BLaER1 (cell line): Measurements from ENCODE around the gene PSMF1.
"Not testable (repeated sequence)": the region's sequence is repeated elsewhere in the genome, so short reads cannot be mapped to it uniquely, and the experiment has no call there.

ENCODE experiments used
- H3K27ac ChIP-seq: shearing (Covaris generic); formaldehyde crosslinking; 2 replicates; pipeline ENCODE4 v1.8.1; 2022
- H3K27me3 ChIP-seq: shearing (Covaris generic); formaldehyde crosslinking; 2 replicates; pipeline ENCODE4 v1.8.1; 2022
- H3K36me3 ChIP-seq: shearing (Covaris generic); formaldehyde crosslinking; 2 replicates; pipeline ENCODE4 v1.8.1; 2022
- H3K4me1 ChIP-seq: shearing (Covaris generic); formaldehyde crosslinking; 2 replicates; pipeline ENCODE4 v1.8.1; 2022
- H3K4me2 ChIP-seq: shearing (Covaris generic); formaldehyde crosslinking; 2 replicates; pipeline ENCODE4 v1.8.1; 2022
- H3K4me3 ChIP-seq: shearing (Covaris generic); formaldehyde crosslinking; 2 replicates; pipeline ENCODE4 v1.8.1; 2022
- H3K9ac ChIP-seq: shearing (Covaris generic); formaldehyde crosslinking; 2 replicates; pipeline ENCODE4 v1.8.1; 2022
- H3K9me3 ChIP-seq: shearing (Covaris generic); formaldehyde crosslinking; 2 replicates; pipeline ENCODE4 v1.8.1; 2022
- H4K20me1 ChIP-seq: shearing (Covaris generic); formaldehyde crosslinking; 2 replicates; pipeline ENCODE4 v1.8.1; 2022
- Cebpa-rat ChIP-seq: shearing (Covaris generic); IDR thresholded peaks from 2 replicates; pipeline ENCODE4 v1.8.1; 2022

The PSMF1 gene

GRCh38 chr20:1207293-1207878, 89.0 kb downstream of the PSMF1 start:
- Histone ChIP-seq H3K27me3 (no peaks in the 10 kb centered on the region), H3K4me3 (no peak overlapping the region), H3K36me3 (no peaks in the 10 kb centered on the region), H4K20me1 (no peaks in the 10 kb centered on the region), H3K4me2 (no peak overlapping the region), H3K9me3 (no peaks in the 10 kb centered on the region), H3K9ac (no peak overlapping the region), H3K4me1 (no peaks in the 10 kb centered on the region), H3K27ac (no peak overlapping the region)
- no peak for TF ChIP-seq Cebpa-rat

GRCh38 chr20:1209447-1210387, 91.3 kb downstream of the PSMF1 start:
- Histone ChIP-seq H3K4me1 (no peaks in the 10 kb centered on the region), H3K4me2 (no peak overlapping the region), H3K27me3 (no peaks in the 10 kb centered on the region), H4K20me1 (no peaks in the 10 kb centered on the region), H3K9ac (no peak overlapping the region), H3K36me3 (no peaks in the 10 kb centered on the region), H3K9me3 (no peaks in the 10 kb centered on the region), H3K27ac (no peak overlapping the region), H3K4me3 (no peak overlapping the region)
- no peak for TF ChIP-seq Cebpa-rat

GRCh38 chr20:1210501-1210900, 92.1 kb downstream of the PSMF1 start:
- Histone ChIP-seq H4K20me1 (no peaks in the 10 kb centered on the region), H3K4me2 (no peak overlapping the region), H3K4me3 (no peak overlapping the region), H3K27me3 (no peaks in the 10 kb centered on the region), H3K4me1 (peaks cover 1% of the 10 kb centered on the region), H3K9me3 (no peaks in the 10 kb centered on the region), H3K36me3 (no peaks in the 10 kb centered on the region), H3K9ac (no peak overlapping the region), H3K27ac (no peak overlapping the region)
- TF ChIP-seq Cebpa-rat: no peak

GRCh38 chr20:1212023-1212422, 93.6 kb downstream of the PSMF1 start:
- no peak for TF ChIP-seq Cebpa-rat
- no peak overlapping the region for H3K9ac ChIP-seq
- peaks cover 9% of the 10 kb centered on the region for H3K4me1 ChIP-seq
- no peaks in the 10 kb centered on the region for H3K36me3 ChIP-seq
- H3K4me2 ChIP-seq: no peak overlapping the region
- H3K9me3 ChIP-seq: no peaks in the 10 kb centered on the region
- H3K27me3 ChIP-seq: no peaks in the 10 kb centered on the region
- H4K20me1 ChIP-seq: no peaks in the 10 kb centered on the region
- H3K4me3 ChIP-seq: no peak overlapping the region
- H3K27ac ChIP-seq: no peak overlapping the region

- no peak for TF ChIP-seq Cebpa-rat
- H3K4me3 ChIP-seq: no peak overlapping the region
Observed at GRCh38 chr20:1212607-1213396, 94.4 kb downstream of the PSMF1 start.

GRCh38 chr20:1214838-1215261, 96.4 kb downstream of the PSMF1 start:
- no peaks in the 10 kb centered on the region for H3K36me3 ChIP-seq
- TF ChIP-seq Cebpa-rat: no peak
- H3K27me3 ChIP-seq: no peaks in the 10 kb centered on the region
- H3K9me3 ChIP-seq: no peaks in the 10 kb centered on the region
- no peak overlapping the region for H3K27ac ChIP-seq
- H3K9ac ChIP-seq: no peak overlapping the region
- no peaks in the 10 kb centered on the region for H4K20me1 ChIP-seq
- peaks cover 9% of the 10 kb centered on the region for H3K4me1 ChIP-seq
- H3K4me3 ChIP-seq: no peak overlapping the region
- no peak overlapping the region for H3K4me2 ChIP-seq

More at GRCh38 chr20:1212607-1213396, 94.4 kb downstream of the PSMF1 start:
- no peak overlapping the region for H3K4me2 ChIP-seq
- H3K4me1 ChIP-seq: peaks cover 9% of the 10 kb centered on the region
- no peaks in the 10 kb centered on the region for H3K27me3 ChIP-seq
- H3K27ac ChIP-seq: no peak overlapping the region
- no peaks in the 10 kb centered on the region for H4K20me1 ChIP-seq
- no peaks in the 10 kb centered on the region for H3K9me3 ChIP-seq
- H3K36me3 ChIP-seq: no peaks in the 10 kb centered on the region
- no peak overlapping the region for H3K9ac ChIP-seq

GRCh38 chr20:1215386-1216170, 97.2 kb downstream of the PSMF1 start:
- Histone ChIP-seq H4K20me1 (no peaks in the 10 kb centered on the region), H3K9me3 (no peaks in the 10 kb centered on the region), H3K9ac (no peak overlapping the region), H3K27me3 (no peaks in the 10 kb centered on the region), H3K36me3 (no peaks in the 10 kb centered on the region), H3K4me1 (peaks cover 9% of the 10 kb centered on the region), H3K4me3 (no peak overlapping the region), H3K4me2 (peak overlapping the region; percentile 20; the same call in 1 of the 2 replicates), H3K27ac (no peak overlapping the region)
- TF ChIP-seq Cebpa-rat: no peak

- not testable (repeated sequence) for H3K9me3 ChIP-seq, H3K4me1 ChIP-seq, H3K27me3 ChIP-seq, H3K36me3 ChIP-seq, H4K20me1 ChIP-seq, H3K9ac ChIP-seq, H3K27ac ChIP-seq, H3K4me3 ChIP-seq
- H3K4me2 ChIP-seq: peak overlapping the region; percentile 20; the same call in 1 of the 2 replicates
Observed at GRCh38 chr20:1216527-1217427, 98.4 kb downstream of the PSMF1 start.
